ENCODE measurements around the gene CNTN5.

DNA sequence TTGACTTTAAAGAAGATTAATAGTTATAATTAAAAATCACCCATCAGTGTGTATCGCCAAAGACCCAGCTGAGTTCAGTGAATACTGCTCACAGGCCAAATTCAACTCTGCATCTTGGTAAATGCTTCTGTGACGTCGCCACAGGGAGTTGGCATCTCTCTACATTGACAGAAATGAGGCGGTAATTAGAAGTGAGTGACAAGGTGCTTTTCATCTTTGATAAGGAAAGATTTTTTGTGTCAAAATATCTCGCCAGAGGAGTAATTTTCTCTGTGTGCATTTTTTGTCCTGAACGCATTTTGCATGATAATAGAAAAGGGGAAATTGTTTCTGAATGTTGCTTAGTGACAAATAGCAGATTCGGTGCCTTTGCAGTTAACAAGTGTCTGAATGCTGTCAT is 345.8 kb downstream of the CNTN5 start:
- TF ChIP-seq, protein P1, sequence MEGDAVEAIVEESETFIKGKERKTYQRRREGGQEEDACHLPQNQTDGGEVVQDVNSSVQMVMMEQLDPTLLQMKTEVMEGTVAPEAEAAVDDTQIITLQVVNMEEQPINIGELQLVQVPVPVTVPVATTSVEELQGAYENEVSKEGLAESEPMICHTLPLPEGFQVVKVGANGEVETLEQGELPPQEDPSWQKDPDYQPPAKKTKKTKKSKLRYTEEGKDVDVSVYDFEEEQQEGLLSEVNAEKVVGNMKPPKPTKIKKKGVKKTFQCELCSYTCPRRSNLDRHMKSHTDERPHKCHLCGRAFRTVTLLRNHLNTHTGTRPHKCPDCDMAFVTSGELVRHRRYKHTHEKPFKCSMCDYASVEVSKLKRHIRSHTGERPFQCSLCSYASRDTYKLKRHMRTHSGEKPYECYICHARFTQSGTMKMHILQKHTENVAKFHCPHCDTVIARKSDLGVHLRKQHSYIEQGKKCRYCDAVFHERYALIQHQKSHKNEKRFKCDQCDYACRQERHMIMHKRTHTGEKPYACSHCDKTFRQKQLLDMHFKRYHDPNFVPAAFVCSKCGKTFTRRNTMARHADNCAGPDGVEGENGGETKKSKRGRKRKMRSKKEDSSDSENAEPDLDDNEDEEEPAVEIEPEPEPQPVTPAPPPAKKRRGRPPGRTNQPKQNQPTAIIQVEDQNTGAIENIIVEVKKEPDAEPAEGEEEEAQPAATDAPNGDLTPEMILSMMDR (IDR thresholded peaks at IDR 0.05 in 2 of 3, conservative IDR thresholded peaks at IDR 0.05 in 1 of 3; ENCODE audit: control insufficient read depth in 2 of 3, extremely low read depth in 1 of 3, insufficient read depth in 1 of 3, low read depth in 3 of 3, low read length in 3 of 3) = no peak
- TF ChIP-seq EP300 (IDR thresholded peaks at IDR 0.05; ENCODE audit: borderline replicate concordance in 1 of 2, control insufficient read depth in 1 of 2, low read depth in 2 of 2, low read length in 2 of 2) = no peak
- TF ChIP-seq POLR2A (IDR thresholded peaks at IDR 0.05; ENCODE audit: low read depth, low read length) = no peak
- no peak for TF ChIP-seq DPF2 (IDR thresholded peaks at IDR 0.05)
- no peak for TF ChIP-seq EZH2 (IDR thresholded peaks at IDR 0.05; ENCODE audit: borderline replicate concordance, control insufficient read depth, low read depth, low read length)
- no peak for TF ChIP-seq CBX3 (IDR thresholded peaks at IDR 0.05; ENCODE audit: borderline replicate concordance, low read depth)
- no peak for TF ChIP-seq POLR2AphosphoS5 (IDR thresholded peaks at IDR 0.05; ENCODE audit: low read length)
- TF ChIP-seq, protein P2, sequence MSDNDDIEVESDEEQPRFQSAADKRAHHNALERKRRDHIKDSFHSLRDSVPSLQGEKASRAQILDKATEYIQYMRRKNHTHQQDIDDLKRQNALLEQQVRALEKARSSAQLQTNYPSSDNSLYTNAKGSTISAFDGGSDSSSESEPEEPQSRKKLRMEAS (IDR thresholded peaks at IDR 0.05; ENCODE audit: low read depth, low read length) = no peak
- no peak for TF ChIP-seq SMC3 (IDR thresholded peaks at IDR 0.05; ENCODE audit: borderline replicate concordance, low read length)
- no peak for TF ChIP-seq RAD21 (IDR thresholded peaks at IDR 0.05; ENCODE audit: insufficient read depth, low read depth, low read length)
- TF ChIP-seq MEF2B (IDR thresholded peaks at IDR 0.05; ENCODE audit: partially characterized antibody, poor library complexity, severe bottlenecking) = no peak
